WTC11 (cell line): ENCODE results near the gene ZMPSTE24. TPM values are rescaled to one million over a fixed set of nuclear protein-coding genes. Genes with fewer than 3 reads are reported as not detected.

Experiments used
- ATAC-seq: fragments of 200-7000 bp; cut with Tn5 transposase; 2 replicates; pipeline ENCODE4 v1.10.0; 2021; ENCODE audit warnings: mild to moderate bottlenecking, moderate library complexity
- CTCF ChIA-PET: fragments of 300-600 bp; sonication (Branson Sonifier 250); formaldehyde crosslinking; loops from one replicate; lab custom pipeline; 2021; ENCODE audit warnings: antibody characterized with exemption; lab: Charles Lee
- POLR2A ChIA-PET: fragments of 350-600 bp; sonication (Branson Sonifier 250); formaldehyde crosslinking; loops from one replicate; lab custom pipeline; 2021; ENCODE audit warnings: antibody characterized with exemption; lab: Charles Lee
- DNase-seq: peaks from one replicate; pipeline ENCODE4 v3.0.0; 2021; ENCODE audit warnings: low spot score
- H3K27ac Mint-ChIP-seq: 2 replicates; pipeline ENCODE4 v1.8.0; 2021; ENCODE audit warnings: mixed read lengths
- H3K27me3 Mint-ChIP-seq: 2 replicates; pipeline ENCODE4 v1.8.0; 2021; ENCODE audit warnings: low read depth, mild to moderate bottlenecking, moderate library complexity, mixed read lengths
- H3K36me3 Mint-ChIP-seq: 2 replicates; pipeline ENCODE4 v1.8.0; 2021; ENCODE audit warnings: mixed read lengths
- H3K4me1 Mint-ChIP-seq: 2 replicates; pipeline ENCODE4 v1.8.0; 2022; ENCODE audit warnings: mixed read lengths
- H3K4me3 Mint-ChIP-seq: 2 replicates; pipeline ENCODE4 v1.8.0; 2021; ENCODE audit warnings: mild to moderate bottlenecking, moderate library complexity, mixed read lengths
- H3K9me3 Mint-ChIP-seq: 2 replicates; pipeline ENCODE4 v1.8.0; 2021; ENCODE audit warnings: mixed read lengths
- CDX4 ChIP-seq: fragments of 250-450 bp; sonication (Bioruptor Pico); IDR thresholded peaks from 2 replicates; pipeline ENCODE4 v1.9.0; 2021; ENCODE audit warnings: moderate library complexity, mild to moderate bottlenecking, inconsistent platforms, borderline replicate concordance
- CREB1 ChIP-seq: sonication (generic); formaldehyde crosslinking; IDR thresholded peaks from 2 replicates; pipeline ENCODE4 v1.8.0; 2023; ENCODE audit warnings: mild to moderate bottlenecking, missing genetic modification reagents
- EMX1 ChIP-seq: fragments of 250-450 bp; sonication (Bioruptor Pico); IDR thresholded peaks from 2 replicates; pipeline ENCODE4 v1.8.0; 2021; ENCODE audit warnings: mild to moderate bottlenecking
- FOXJ3 ChIP-seq: sonication (generic); formaldehyde crosslinking; IDR thresholded peaks from 2 replicates; pipeline ENCODE4 v1.9.0; 2021; ENCODE audit warnings: missing genetic modification reagents, mild to moderate bottlenecking, borderline replicate concordance
- GABPB1 ChIP-seq: sonication (generic); formaldehyde crosslinking; IDR thresholded peaks from 2 replicates; pipeline ENCODE4 v1.8.1; 2023; ENCODE audit warnings: mild to moderate bottlenecking, missing genetic modification reagents
- GRHL2 ChIP-seq: fragments of 250-450 bp; sonication (Bioruptor Pico); IDR thresholded peaks from 2 replicates; pipeline ENCODE4 v1.8.0; 2022; ENCODE audit warnings: mild to moderate bottlenecking, moderate library complexity; ENCODE audit not compliant: insufficient replicate concordance, severe bottlenecking
- JAZF1 ChIP-seq: fragments of 250-450 bp; sonication (Bioruptor Pico); IDR thresholded peaks from 2 replicates; pipeline ENCODE4 v1.9.0; 2021; ENCODE audit warnings: moderate library complexity, mild to moderate bottlenecking, inconsistent platforms
- JUN ChIP-seq: sonication (generic); formaldehyde crosslinking; IDR thresholded peaks from 2 replicates; pipeline ENCODE4 v1.8.0; 2023; ENCODE audit warnings: mild to moderate bottlenecking, missing genetic modification reagents
- NFATC4 ChIP-seq: fragments of 250-450 bp; sonication (Bioruptor Pico); IDR thresholded peaks from 2 replicates; pipeline ENCODE4 v1.9.0; 2021; ENCODE audit warnings: mild to moderate bottlenecking
- RORB ChIP-seq: fragments of 250-450 bp; sonication (Bioruptor Pico); IDR thresholded peaks from 2 replicates; pipeline ENCODE4 v1.9.0; 2021; ENCODE audit warnings: mild to moderate bottlenecking
- SOX15 ChIP-seq: fragments of 250-450 bp; sonication (Bioruptor Pico); IDR thresholded peaks from 2 replicates; pipeline ENCODE4 v1.9.0; 2021; ENCODE audit warnings: mild to moderate bottlenecking
- SP1 ChIP-seq: sonication (generic); formaldehyde crosslinking; conservative IDR thresholded peaks from 2 replicates; pipeline ENCODE4 v1.8.1; 2022; ENCODE audit warnings: missing genetic modification reagents
- TEAD1 ChIP-seq: sonication (generic); formaldehyde crosslinking; IDR thresholded peaks from 2 replicates; pipeline ENCODE4 v1.8.0; 2022; ENCODE audit warnings: mild to moderate bottlenecking, missing genetic modification reagents
- ZBTB21 ChIP-seq: sonication (generic); formaldehyde crosslinking; IDR thresholded peaks from 2 replicates; pipeline ENCODE4 v1.8.1; 2023; ENCODE audit warnings: mild to moderate bottlenecking, missing genetic modification reagents, borderline replicate concordance
- ZNF423 ChIP-seq: fragments of 250-450 bp; sonication (Bioruptor Pico); IDR thresholded peaks from 2 replicates; pipeline ENCODE4 v2.1.2; 2022; ENCODE audit warnings: mild to moderate bottlenecking, moderate library complexity
- ZNF512 ChIP-seq: sonication (generic); formaldehyde crosslinking; IDR thresholded peaks from 2 replicates; pipeline ENCODE4 v1.8.1; 2022; ENCODE audit warnings: missing genetic modification reagents, borderline replicate concordance
- total RNA-seq: library from RNA; stranded (reverse); gene quantifications from 3 replicates; pipeline ENCODE4 v1.2.3, GENCODE V29; 2021
- TF ChIP-seq, protein P1 (sequence below): fragments of 250-450 bp; sonication (Bioruptor Pico); IDR thresholded peaks from 2 replicates; pipeline ENCODE4 v1.9.0; 2021; ENCODE audit warnings: mild to moderate bottlenecking
- TF ChIP-seq, protein P2 (sequence below): sonication (generic); formaldehyde crosslinking; conservative IDR thresholded peaks from 2 replicates; pipeline ENCODE4 v1.8.1; 2022; ENCODE audit warnings: mild to moderate bottlenecking, missing genetic modification reagents
- TF ChIP-seq, protein P3 (sequence below): fragments of 250-450 bp; sonication (Bioruptor Pico); IDR thresholded peaks from 2 replicates; pipeline ENCODE4 v1.9.0; 2021; ENCODE audit warnings: mild to moderate bottlenecking, borderline replicate concordance
- TF ChIP-seq, protein P4 (sequence below): fragments of 250-450 bp; sonication (Bioruptor Pico); conservative IDR thresholded peaks from 2 replicates; pipeline ENCODE4 v1.9.0; 2021; ENCODE audit warnings: mild to moderate bottlenecking

Gene ZMPSTE24
- total RNA-seq, 1 experiment from 2014 or later, result 31.7 TPM

GRCh38 chr1:40300651-40301050 is 42.6 kb downstream of the ZMPSTE24 start:
- no peak for ATAC-seq
- POLR2A ChIA-PET, result no interaction called here
- H3K9me3 Mint-ChIP-seq, result no peaks in the 10 kb centered on the region
- TF ChIP-seq ZBTB21 (CRISPR knock-in tag) (no peak), GABPB1 (CRISPR knock-in tag) (no peak), JAZF1 (no peak), ZNF512 (CRISPR knock-in tag) (no peak), JUN (no peak), NFATC4 (CRISPR knock-in tag) (no peak)
- TF ChIP-seq, protein P1, sequence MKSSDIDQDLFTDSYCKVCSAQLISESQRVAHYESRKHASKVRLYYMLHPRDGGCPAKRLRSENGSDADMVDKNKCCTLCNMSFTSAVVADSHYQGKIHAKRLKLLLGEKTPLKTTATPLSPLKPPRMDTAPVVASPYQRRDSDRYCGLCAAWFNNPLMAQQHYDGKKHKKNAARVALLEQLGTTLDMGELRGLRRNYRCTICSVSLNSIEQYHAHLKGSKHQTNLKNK (CRISPR knock-in tag), result no peak
- TF ChIP-seq, protein P2, sequence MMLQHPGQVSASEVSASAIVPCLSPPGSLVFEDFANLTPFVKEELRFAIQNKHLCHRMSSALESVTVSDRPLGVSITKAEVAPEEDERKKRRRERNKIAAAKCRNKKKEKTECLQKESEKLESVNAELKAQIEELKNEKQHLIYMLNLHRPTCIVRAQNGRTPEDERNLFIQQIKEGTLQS (CRISPR knock-in tag), result no peak
- TF ChIP-seq, protein P3, sequence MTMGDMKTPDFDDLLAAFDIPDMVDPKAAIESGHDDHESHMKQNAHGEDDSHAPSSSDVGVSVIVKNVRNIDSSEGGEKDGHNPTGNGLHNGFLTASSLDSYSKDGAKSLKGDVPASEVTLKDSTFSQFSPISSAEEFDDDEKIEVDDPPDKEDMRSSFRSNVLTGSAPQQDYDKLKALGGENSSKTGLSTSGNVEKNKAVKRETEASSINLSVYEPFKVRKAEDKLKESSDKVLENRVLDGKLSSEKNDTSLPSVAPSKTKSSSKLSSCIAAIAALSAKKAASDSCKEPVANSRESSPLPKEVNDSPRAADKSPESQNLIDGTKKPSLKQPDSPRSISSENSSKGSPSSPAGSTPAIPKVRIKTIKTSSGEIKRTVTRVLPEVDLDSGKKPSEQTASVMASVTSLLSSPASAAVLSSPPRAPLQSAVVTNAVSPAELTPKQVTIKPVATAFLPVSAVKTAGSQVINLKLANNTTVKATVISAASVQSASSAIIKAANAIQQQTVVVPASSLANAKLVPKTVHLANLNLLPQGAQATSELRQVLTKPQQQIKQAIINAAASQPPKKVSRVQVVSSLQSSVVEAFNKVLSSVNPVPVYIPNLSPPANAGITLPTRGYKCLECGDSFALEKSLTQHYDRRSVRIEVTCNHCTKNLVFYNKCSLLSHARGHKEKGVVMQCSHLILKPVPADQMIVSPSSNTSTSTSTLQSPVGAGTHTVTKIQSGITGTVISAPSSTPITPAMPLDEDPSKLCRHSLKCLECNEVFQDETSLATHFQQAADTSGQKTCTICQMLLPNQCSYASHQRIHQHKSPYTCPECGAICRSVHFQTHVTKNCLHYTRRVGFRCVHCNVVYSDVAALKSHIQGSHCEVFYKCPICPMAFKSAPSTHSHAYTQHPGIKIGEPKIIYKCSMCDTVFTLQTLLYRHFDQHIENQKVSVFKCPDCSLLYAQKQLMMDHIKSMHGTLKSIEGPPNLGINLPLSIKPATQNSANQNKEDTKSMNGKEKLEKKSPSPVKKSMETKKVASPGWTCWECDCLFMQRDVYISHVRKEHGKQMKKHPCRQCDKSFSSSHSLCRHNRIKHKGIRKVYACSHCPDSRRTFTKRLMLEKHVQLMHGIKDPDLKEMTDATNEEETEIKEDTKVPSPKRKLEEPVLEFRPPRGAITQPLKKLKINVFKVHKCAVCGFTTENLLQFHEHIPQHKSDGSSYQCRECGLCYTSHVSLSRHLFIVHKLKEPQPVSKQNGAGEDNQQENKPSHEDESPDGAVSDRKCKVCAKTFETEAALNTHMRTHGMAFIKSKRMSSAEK (CRISPR knock-in tag), result no peak
- no peaks in the 10 kb centered on the region for H3K4me1 Mint-ChIP-seq
- CTCF ChIA-PET, result interaction anchor here (3.2 kb wide), 1 partner anchor 15 kb away, joined by 21 read pairs; no protein-coding TSS in a partner anchor
- H3K4me3 Mint-ChIP-seq, result no peak overlapping the region
- H3K36me3 Mint-ChIP-seq, result no peaks in the 10 kb centered on the region
- no peak overlapping the region for H3K27ac Mint-ChIP-seq
- DNase-seq, result no peak
- peaks cover 26% of the 10 kb centered on the region for H3K27me3 Mint-ChIP-seq

DNA sequence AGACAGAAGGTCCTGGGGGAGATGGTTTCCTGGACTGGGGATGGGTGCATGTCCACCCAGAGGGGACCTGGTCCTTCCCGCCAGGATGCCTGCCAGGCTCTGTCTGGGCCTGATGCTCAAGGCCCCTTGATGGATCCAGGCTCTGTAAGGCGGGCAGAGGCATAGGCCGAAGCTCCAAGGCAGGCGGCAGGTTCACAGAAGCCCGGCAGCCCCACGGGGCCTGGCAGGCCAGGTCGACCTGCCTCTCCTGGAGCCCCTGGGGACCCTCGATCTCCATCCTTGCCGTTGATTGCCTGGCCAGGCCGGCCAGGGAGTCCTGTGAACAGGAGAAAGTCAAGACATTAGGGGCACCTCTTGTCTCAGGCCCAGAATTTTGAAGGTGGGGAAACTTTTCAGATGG is 43.0 kb downstream of the ZMPSTE24 start:
- TF ChIP-seq CDX4 (CRISPR knock-in tag), result no peak
- TF ChIP-seq ZNF423 (CRISPR knock-in tag), result no peak
- TF ChIP-seq GRHL2 (CRISPR knock-in tag), result no peak
- TF ChIP-seq JAZF1, result no peak
- no peak for TF ChIP-seq SOX15 (CRISPR knock-in tag)
- no peak for TF ChIP-seq EMX1 (CRISPR knock-in tag)
- no peak for TF ChIP-seq SP1 (CRISPR knock-in tag)
- no peak for TF ChIP-seq TEAD1 (CRISPR knock-in tag)
- TF ChIP-seq RORB (CRISPR knock-in tag), result no peak
- TF ChIP-seq, protein P1 (CRISPR knock-in tag), result no peak
- TF ChIP-seq CREB1 (CRISPR knock-in tag), result no peak
- TF ChIP-seq FOXJ3 (CRISPR knock-in tag), result no peak
- TF ChIP-seq, protein P4, sequence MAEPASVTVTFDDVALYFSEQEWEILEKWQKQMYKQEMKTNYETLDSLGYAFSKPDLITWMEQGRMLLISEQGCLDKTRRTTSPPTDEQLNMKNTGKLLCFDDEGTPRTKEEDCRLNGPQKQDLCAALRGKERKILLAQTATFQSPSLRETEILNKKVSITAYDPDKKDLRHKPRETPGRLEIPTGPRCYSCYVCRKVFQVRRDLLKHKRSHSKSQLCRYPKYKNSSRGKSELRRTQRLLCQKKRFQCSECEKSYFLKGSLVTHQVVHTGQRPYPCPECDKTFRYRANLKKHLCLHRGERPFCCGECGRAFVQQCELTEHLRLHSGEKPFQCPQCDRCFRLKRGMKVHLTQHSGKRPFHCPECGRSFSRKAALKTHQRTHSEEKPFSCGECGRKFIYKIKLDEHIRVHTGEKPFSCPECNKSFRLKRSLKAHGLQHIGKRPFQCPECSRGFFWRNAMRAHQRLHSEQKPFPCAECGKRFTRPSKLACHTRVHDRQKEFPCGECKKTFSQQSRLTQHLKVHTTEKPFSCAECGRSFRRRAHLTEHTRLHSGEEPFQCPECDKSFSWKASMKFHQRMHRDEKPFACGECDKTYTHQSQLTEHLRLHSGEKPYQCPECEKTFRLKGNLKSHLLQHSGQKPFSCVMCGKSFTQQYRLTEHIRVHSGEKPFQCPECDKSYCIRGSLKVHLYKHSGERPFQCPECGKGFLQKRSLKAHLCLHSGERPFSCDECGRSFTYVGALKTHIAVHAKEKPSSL, result no peak
- H3K27me3 Mint-ChIP-seq, result peaks cover 26% of the 10 kb centered on the region
- CTCF ChIA-PET, result interaction anchor here (3.2 kb wide), 1 partner anchor 14 kb away, joined by 21 read pairs; no protein-coding TSS in a partner anchor
- no peak overlapping the region for H3K27ac Mint-ChIP-seq
- no peaks in the 10 kb centered on the region for H3K9me3 Mint-ChIP-seq
- ATAC-seq, result no peak
- no peak for DNase-seq
- H3K4me1 Mint-ChIP-seq, result no peaks in the 10 kb centered on the region
- POLR2A ChIA-PET, result no interaction called here
- H3K36me3 Mint-ChIP-seq, result no peaks in the 10 kb centered on the region
- no peak overlapping the region for H3K4me3 Mint-ChIP-seq
